GM12864 (cell line): ENCODE data around the gene IPCEF1.

Source experiments
- DNase-seq: peaks from one replicate; pipeline ENCODE4 v3.0.0-alpha.2; 2011; ENCODE audit warnings: low read depth
- H3K4me3 ChIP-seq: 2 replicates; pipeline ENCODE4 v1.5.1; 2011; ENCODE audit warnings: mild to moderate bottlenecking, low read depth, low read length, control low read depth
- CTCF ChIP-seq: IDR thresholded peaks from 2 replicates; pipeline ENCODE4 v1.5.1; 2011; ENCODE audit warnings: low read depth, mild to moderate bottlenecking, moderate library complexity, low read length, control low read depth, inconsistent platforms; ENCODE audit errors: missing control alignments

IPCEF1 gene

GRCh38 chr6:154377726-154378125 is 21.1 kb upstream of the IPCEF1 start:
- no peak for TF ChIP-seq CTCF
- no peak for DNase-seq
- H3K4me3 ChIP-seq: no peak overlapping the region

GRCh38 chr6:154373971-154374370 is 17.4 kb upstream of the IPCEF1 start:
- TF ChIP-seq CTCF: no peak
- DNase-seq: no peak

GRCh38 chr6:154371281-154371680 is 14.7 kb upstream of the IPCEF1 start:
- no peak for TF ChIP-seq CTCF
- no peak for DNase-seq
- no peak overlapping the region for H3K4me3 ChIP-seq

More at GRCh38 chr6:154373971-154374370, 17.4 kb upstream of the IPCEF1 start:
- H3K4me3 ChIP-seq: no peak overlapping the region

GRCh38 chr6:154370545-154370944 is 13.9 kb upstream of the IPCEF1 start:
- H3K4me3 ChIP-seq: no peak overlapping the region
- DNase-seq: no peak
- peak; percentile 35 for TF ChIP-seq CTCF

DNA sequence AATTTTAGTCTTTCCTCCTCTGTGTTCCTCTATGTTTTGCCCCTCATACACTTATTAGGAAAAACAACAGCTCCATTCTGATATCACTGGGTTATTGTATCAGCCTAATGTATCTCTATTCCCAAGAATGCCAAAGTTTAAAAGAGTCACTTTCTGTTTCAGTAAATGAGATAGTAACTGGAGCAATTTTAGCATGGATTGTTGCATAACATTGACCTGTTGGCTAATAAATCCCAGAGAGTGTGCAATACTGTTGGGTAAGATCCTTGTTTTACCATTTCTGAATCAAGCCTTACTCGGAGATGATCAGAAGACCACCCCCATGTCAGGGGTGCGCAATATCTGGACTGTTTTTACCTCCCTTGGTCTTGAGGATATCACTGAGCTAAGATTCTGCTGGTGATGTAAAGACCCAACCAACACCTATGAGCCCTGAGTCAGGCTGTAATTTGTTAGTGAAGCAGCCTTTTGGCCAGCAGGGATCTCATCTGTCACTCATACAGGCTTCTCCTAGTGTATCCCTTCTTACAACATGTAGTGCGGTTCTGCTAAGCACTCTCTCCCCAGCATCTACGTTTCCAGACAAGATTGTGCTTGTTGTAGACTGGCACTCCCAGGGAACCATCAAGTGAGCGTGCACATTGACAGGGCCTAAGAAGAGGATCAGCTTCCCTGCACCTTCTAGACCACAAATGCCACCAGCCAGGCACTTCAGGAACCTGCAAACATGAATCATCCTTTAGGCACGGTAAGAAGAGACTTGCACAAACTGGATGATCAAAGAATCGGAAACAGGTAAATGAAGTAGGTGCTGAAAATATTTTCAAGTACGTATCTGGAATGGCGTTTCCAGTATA is 11.5 kb upstream of the IPCEF1 start:
- no peak for TF ChIP-seq CTCF
- DNase-seq: no peak
- H3K4me3 ChIP-seq: no peak overlapping the region

GRCh38 chr6:154367336-154367735 is 10.7 kb upstream of the IPCEF1 start:
- H3K4me3 ChIP-seq: no peak overlapping the region
- TF ChIP-seq CTCF: no peak
- no peak for DNase-seq

GRCh38 chr6:154363821-154364220 is 7.2 kb upstream of the IPCEF1 start:
- no peak for DNase-seq
- no peak overlapping the region for H3K4me3 ChIP-seq
- no peak for TF ChIP-seq CTCF
